SU-DHL-6 (cell line): Measurements from ENCODE around the gene KCNE4.

Experiments
- H2AFZ ChIP-seq: fragments of 200-600 bp; sonication (generic); 2 replicates; pipeline ENCODE4 v1.6.1; 2014; ENCODE audit warnings: low read depth, mild to moderate bottlenecking, moderate library complexity, mixed read lengths, antibody characterized with exemption, low read length; ENCODE audit not compliant: severe bottlenecking
- H3F3A ChIP-seq: fragments of 200-600 bp; shearing (Covaris generic); 2 replicates; pipeline ENCODE4 v1.6.0; 2016; ENCODE audit warnings: antibody characterized with exemption, mild to moderate bottlenecking; ENCODE audit not compliant: insufficient read depth
- H3K27ac ChIP-seq: fragments of 200-600 bp; sonication (generic); 2 replicates; pipeline ENCODE4 v1.5.1; 2016; ENCODE audit warnings: low read depth, mild to moderate bottlenecking, low read length, moderate library complexity, mixed read lengths
- H3K27me3 ChIP-seq: fragments of 200-600 bp; sonication (generic), shearing (Covaris generic); 2 replicates; pipeline ENCODE4 v1.6.0; 2014; ENCODE audit warnings: mild to moderate bottlenecking, low read length
- H3K36me3 ChIP-seq: fragments of 200-600 bp; sonication (generic); 2 replicates; pipeline ENCODE4 v1.6.1; 2014; ENCODE audit warnings: mild to moderate bottlenecking, low read length, mixed read lengths
- H3K4me2 ChIP-seq: fragments of 300-600, 200-600 bp; shearing (Covaris generic), sonication (generic); 2 replicates; pipeline ENCODE4 v1.6.0; 2014; ENCODE audit warnings: low read length, low read depth, mild to moderate bottlenecking; ENCODE audit not compliant: poor library complexity, severe bottlenecking
- H3K4me3 ChIP-seq: fragments of 200-600 bp; sonication (generic); 2 replicates; pipeline ENCODE4 v1.5.1; 2014; ENCODE audit warnings: antibody characterized with exemption, low read length, mild to moderate bottlenecking, mixed read lengths; ENCODE audit not compliant: insufficient read depth, poor library complexity, severe bottlenecking
- H3K79me2 ChIP-seq: fragments of 200-600 bp; sonication (generic); 2 replicates; pipeline ENCODE4 v1.6.1; 2014; ENCODE audit warnings: mild to moderate bottlenecking, low read length, moderate library complexity; ENCODE audit not compliant: insufficient read depth
- H3K9ac ChIP-seq: fragments of 200-600 bp; sonication (generic); 2 replicates; pipeline ENCODE4 v1.7.0; 2014; ENCODE audit warnings: mild to moderate bottlenecking, low read length
- H3K9me2 ChIP-seq: fragments of 200-600 bp; sonication (generic); replicated peaks from 2 replicates; pipeline ENCODE4 v1.6.1; 2014; ENCODE audit warnings: low read length; ENCODE audit not compliant: insufficient read depth
- H3K9me3 ChIP-seq: fragments of 200-600 bp; sonication (generic); 2 replicates; pipeline ENCODE4 v1.6.1; 2014; ENCODE audit warnings: low read length, mixed read lengths; ENCODE audit not compliant: insufficient read depth
- H4K20me1 ChIP-seq: fragments of 200-600 bp; sonication (generic); 2 replicates; pipeline ENCODE4 v1.6.1; 2014; ENCODE audit warnings: low read depth, mild to moderate bottlenecking, antibody characterized with exemption, low read length, moderate library complexity, mixed read lengths
- CTCF ChIP-seq: fragments of 200-600 bp; sonication (generic); IDR thresholded peaks from one replicate; pipeline ENCODE4 v1.5.1; 2017; ENCODE audit warnings: antibody characterized with exemption, mild to moderate bottlenecking, low read length, moderate library complexity; ENCODE audit not compliant: insufficient read depth, poor library complexity, severe bottlenecking
- EZH2phosphoT487 ChIP-seq: fragments of 200-600 bp; sonication (generic), shearing (Covaris generic); conservative IDR thresholded peaks from 2 replicates; pipeline ENCODE4 v1.6.1; 2018; ENCODE audit warnings: mild to moderate bottlenecking, antibody characterized with exemption, low read length, moderate library complexity, mixed read lengths

The KCNE4 gene

GRCh38 chr2:223100061-223100511, 48.1 kb downstream of the KCNE4 start:
- H4K20me1 ChIP-seq, result no peaks in the 10 kb centered on the region
- H3K79me2 ChIP-seq, result no peaks in the 10 kb centered on the region
- no peaks in the 10 kb centered on the region for H3K9me3 ChIP-seq
- no peak overlapping the region for H3K9ac ChIP-seq
- H3K27me3 ChIP-seq, result no peaks in the 10 kb centered on the region
- no peak overlapping the region for H3K4me2 ChIP-seq
- H2AFZ ChIP-seq, result no peak overlapping the region
- no peak overlapping the region for H3K4me3 ChIP-seq
- H3K27ac ChIP-seq, result no peak overlapping the region
- H3K9me2 ChIP-seq, result no peaks in the 10 kb centered on the region
- no peaks in the 10 kb centered on the region for H3F3A ChIP-seq
- TF ChIP-seq CTCF, result no peak
- no peak for TF ChIP-seq EZH2phosphoT487
- no peaks in the 10 kb centered on the region for H3K36me3 ChIP-seq

- Histone ChIP-seq H3K36me3 (no peaks in the 10 kb centered on the region), H3K27ac (no peak overlapping the region), H3F3A (no peaks in the 10 kb centered on the region), H3K9ac (no peak overlapping the region), H3K9me3 (no peaks in the 10 kb centered on the region), H2AFZ (no peak overlapping the region), H3K27me3 (no peaks in the 10 kb centered on the region), H3K4me3 (no peak overlapping the region), H4K20me1 (no peaks in the 10 kb centered on the region), H3K79me2 (no peaks in the 10 kb centered on the region), H3K4me2 (no peak overlapping the region), H3K9me2 (no peaks in the 10 kb centered on the region)
- no peak for TF ChIP-seq CTCF
- TF ChIP-seq EZH2phosphoT487, result no peak
Measured at GRCh38 chr2:223101340-223102039, 49.5 kb downstream of the KCNE4 start.

DNA sequence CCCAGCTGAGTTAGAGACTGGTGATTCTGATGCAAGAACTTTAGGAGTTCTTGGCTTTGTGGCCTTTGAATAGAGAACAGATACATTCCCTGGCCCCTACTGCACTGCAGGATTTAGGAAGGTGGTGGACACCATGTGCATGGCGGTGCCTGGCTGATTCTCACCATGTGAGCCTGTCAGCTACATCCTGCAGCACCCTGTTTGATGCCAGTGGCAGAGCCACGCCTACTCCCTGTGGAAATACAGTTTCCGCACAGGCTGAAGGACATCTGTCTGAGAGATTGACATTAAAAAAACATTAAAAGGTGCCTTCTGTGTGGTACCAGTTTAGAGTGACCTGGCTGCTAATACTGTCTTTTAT, 50.0 kb downstream of the KCNE4 start:
- Histone ChIP-seq H3K27me3 (no peaks in the 10 kb centered on the region), H3K4me3 (no peak overlapping the region), H4K20me1 (no peaks in the 10 kb centered on the region), H3K9ac (no peak overlapping the region), H2AFZ (no peak overlapping the region), H3K4me2 (no peak overlapping the region), H3K9me2 (no peaks in the 10 kb centered on the region), H3K36me3 (no peaks in the 10 kb centered on the region), H3K9me3 (no peaks in the 10 kb centered on the region), H3F3A (no peaks in the 10 kb centered on the region), H3K27ac (no peak overlapping the region), H3K79me2 (no peaks in the 10 kb centered on the region)
- TF ChIP-seq EZH2phosphoT487 (no peak), CTCF (no peak)
